HL-60 (cell line): Measurements from ENCODE around the gene NKD2.

ENCODE experiments used
- DNase-seq, 2 experiments: peaks; one replicate each; pipeline ENCODE4 v3.0.0-alpha.2; 2010 to 2020; ENCODE audit warnings: low read depth in 1 of 2, low spot score in 1 of 2
- H3K27ac ChIP-seq: fragments of 250-450 bp; sonication (Bioruptor Pico); replicated peaks from 2 replicates; pipeline ENCODE4 v1.5.1; 2020; ENCODE audit warnings: mild to moderate bottlenecking, moderate library complexity
- H3K27me3 ChIP-seq: fragments of 250-450 bp; sonication (Bioruptor Pico); 2 replicates; pipeline ENCODE4 v1.5.1; 2021; ENCODE audit warnings: mild to moderate bottlenecking, moderate library complexity; ENCODE audit not compliant: insufficient read depth, poor library complexity, severe bottlenecking
- H3K4me3 ChIP-seq: replicated peaks from 2 replicates; pipeline ENCODE4 v1.5.1; 2011; ENCODE audit warnings: mild to moderate bottlenecking, control low read depth, low read length; ENCODE audit not compliant: insufficient read depth
- GABPA ChIP-seq: IDR thresholded peaks from 2 replicates; pipeline ENCODE4 v1.6.1; 2012; ENCODE audit warnings: low read depth
- POLR2AphosphoS5 ChIP-seq: IDR thresholded peaks from 2 replicates; pipeline ENCODE4 v1.6.1; 2012; ENCODE audit warnings: low read depth
- SPI1 ChIP-seq: IDR thresholded peaks from 2 replicates; pipeline ENCODE4 v1.6.1; 2012; ENCODE audit warnings: low read depth, mild to moderate bottlenecking, borderline replicate concordance
- TF ChIP-seq, protein P1 (sequence below): IDR thresholded peaks from 2 replicates; pipeline ENCODE4 v1.6.1; 2012; ENCODE audit warnings: low read depth; ENCODE audit not compliant: insufficient replicate concordance
- TF ChIP-seq, protein P2 (sequence below): IDR thresholded peaks from one replicate; pipeline ENCODE4 v1.5.1; 2011; ENCODE audit warnings: low read length, control low read depth, inconsistent platforms; ENCODE audit not compliant: insufficient read depth

NKD2 gene

DNA sequence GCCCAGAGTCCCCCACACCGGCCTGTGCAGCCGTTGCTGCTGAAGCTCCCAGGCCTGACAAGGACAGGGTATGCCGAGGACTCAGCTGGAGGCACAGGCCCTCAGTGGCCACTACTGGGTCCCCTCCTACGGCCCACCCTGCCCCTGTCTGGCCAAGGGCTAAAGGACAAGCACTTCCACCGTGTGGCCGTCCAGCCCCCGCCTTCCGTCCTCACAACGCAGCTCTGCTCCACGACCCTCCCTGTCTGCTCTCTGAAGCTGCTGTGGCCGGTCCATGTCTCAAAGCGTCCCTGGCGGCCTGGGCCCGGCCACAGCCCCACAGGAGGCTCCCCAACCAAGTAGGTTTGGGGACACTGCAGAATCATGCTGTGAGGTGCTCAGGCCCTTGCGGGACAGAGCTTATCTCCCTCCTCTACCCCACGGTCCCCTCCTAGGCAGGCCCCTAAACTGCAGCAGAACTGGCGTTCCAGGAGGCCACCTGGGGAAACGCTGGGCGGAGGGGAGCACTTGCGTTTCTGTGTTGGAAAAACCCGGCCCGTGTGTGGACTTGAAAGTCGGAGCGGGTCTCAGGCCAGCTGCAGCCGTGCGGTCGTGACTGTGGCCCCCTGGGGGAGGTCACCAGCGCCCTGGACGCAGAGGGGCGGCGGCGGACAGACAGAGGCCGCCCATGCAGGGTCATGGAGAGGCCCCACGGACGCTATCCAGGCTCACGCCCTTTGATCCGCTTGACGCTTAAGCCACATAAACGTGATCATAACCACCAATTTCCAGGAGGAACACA lies 45.6 kb downstream of the NKD2 start:
- TF ChIP-seq, protein P1, sequence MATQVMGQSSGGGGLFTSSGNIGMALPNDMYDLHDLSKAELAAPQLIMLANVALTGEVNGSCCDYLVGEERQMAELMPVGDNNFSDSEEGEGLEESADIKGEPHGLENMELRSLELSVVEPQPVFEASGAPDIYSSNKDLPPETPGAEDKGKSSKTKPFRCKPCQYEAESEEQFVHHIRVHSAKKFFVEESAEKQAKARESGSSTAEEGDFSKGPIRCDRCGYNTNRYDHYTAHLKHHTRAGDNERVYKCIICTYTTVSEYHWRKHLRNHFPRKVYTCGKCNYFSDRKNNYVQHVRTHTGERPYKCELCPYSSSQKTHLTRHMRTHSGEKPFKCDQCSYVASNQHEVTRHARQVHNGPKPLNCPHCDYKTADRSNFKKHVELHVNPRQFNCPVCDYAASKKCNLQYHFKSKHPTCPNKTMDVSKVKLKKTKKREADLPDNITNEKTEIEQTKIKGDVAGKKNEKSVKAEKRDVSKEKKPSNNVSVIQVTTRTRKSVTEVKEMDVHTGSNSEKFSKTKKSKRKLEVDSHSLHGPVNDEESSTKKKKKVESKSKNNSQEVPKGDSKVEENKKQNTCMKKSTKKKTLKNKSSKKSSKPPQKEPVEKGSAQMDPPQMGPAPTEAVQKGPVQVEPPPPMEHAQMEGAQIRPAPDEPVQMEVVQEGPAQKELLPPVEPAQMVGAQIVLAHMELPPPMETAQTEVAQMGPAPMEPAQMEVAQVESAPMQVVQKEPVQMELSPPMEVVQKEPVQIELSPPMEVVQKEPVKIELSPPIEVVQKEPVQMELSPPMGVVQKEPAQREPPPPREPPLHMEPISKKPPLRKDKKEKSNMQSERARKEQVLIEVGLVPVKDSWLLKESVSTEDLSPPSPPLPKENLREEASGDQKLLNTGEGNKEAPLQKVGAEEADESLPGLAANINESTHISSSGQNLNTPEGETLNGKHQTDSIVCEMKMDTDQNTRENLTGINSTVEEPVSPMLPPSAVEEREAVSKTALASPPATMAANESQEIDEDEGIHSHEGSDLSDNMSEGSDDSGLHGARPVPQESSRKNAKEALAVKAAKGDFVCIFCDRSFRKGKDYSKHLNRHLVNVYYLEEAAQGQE = no peak
- no peak for TF ChIP-seq SPI1
- no peak for TF ChIP-seq POLR2AphosphoS5
- TF ChIP-seq, protein P2, sequence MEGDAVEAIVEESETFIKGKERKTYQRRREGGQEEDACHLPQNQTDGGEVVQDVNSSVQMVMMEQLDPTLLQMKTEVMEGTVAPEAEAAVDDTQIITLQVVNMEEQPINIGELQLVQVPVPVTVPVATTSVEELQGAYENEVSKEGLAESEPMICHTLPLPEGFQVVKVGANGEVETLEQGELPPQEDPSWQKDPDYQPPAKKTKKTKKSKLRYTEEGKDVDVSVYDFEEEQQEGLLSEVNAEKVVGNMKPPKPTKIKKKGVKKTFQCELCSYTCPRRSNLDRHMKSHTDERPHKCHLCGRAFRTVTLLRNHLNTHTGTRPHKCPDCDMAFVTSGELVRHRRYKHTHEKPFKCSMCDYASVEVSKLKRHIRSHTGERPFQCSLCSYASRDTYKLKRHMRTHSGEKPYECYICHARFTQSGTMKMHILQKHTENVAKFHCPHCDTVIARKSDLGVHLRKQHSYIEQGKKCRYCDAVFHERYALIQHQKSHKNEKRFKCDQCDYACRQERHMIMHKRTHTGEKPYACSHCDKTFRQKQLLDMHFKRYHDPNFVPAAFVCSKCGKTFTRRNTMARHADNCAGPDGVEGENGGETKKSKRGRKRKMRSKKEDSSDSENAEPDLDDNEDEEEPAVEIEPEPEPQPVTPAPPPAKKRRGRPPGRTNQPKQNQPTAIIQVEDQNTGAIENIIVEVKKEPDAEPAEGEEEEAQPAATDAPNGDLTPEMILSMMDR = no peak
- no peak for TF ChIP-seq GABPA
- Histone ChIP-seq H3K27me3 (no peaks in the 10 kb centered on the region), H3K27ac (no peak overlapping the region), H3K4me3 (no peak overlapping the region)
- no peak for DNase-seq

DNA sequence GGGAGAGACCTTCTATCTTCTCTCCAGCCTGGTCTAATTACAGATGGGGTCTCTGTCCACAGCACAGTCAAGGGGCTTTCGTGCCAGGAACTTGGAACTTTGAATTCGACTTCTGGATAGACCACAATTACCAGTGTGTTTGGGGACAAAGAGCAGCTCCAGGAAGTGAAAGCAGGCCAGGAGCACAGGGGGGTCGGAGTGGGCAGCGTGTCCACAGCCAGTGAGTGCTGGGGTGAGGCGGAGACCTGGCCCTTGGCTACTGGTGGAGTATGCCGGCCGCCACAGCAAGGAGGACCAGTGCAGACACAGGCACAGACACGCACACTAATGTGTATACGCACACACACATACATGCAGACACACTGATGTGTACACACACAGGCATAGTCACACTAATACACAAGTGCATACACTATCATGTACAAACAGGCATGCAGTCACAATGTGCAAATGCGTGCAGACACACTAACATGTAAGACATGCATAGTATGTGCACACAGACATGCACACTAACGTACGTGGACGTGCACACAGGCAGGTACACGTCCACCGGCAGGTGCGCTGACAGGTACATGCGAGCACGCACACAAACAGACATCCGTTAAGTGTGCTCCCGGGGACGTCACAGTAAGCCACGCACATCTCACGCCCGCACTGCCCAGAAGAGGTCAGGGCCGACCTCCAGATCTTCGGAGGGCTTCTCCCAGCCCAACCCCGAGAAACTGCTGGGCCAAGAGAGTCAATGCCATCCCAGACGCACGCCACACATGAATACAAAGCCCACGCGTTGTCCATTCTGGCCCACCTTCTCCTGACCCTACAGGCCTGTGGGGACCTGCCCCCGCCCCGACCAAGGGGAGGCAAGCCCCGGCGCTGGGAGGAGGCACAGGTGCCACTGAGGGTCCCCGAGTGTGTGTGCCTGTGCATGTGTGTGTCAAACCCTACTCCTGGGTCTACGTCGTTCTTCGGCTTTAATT lies 46.5 kb downstream of the NKD2 start:
- H3K27me3 ChIP-seq = no peaks in the 10 kb centered on the region
- H3K27ac ChIP-seq = no peak overlapping the region
- TF ChIP-seq POLR2AphosphoS5 (no peak), SPI1 (no peak), GABPA (no peak)
- TF ChIP-seq, protein P2 = no peak
- TF ChIP-seq, protein P1 = no peak
- no peak overlapping the region for H3K4me3 ChIP-seq
- DNase-seq = no peak

DNA sequence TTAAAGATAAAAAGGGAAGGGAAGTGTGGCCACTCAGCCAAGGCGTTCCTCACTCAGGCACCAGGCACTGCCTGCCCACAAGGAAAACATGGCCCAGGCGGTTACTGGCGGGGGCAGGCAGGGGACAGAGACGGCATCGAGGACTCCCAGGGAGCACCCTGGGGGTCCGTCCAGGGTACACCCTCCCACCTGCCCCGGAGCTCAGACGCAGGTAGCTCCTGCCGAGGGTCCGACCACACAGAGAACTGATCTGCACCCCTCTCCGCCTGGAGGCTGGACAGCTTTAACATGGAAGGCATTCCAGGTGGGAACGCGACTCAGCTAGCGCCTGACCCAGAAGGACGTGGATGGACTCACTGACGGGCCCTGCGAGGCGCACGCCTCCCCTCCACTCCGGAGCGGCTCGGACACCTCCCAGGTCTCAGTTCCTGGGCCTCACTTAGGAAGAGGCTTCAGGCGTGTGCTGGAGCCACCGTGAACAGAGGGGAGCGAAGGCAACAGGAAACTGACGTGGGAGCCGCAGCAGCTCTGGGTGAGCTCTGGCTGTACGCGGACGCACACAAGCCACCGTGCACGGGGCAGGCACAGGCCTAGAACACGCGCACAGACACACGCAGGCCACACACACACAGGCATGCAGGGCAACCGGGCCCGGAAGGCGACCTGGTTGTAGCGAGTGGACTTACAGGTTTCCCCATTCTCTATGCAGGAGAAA lies 47.5 kb downstream of the NKD2 start:
- Histone ChIP-seq H3K4me3 (no peak overlapping the region), H3K27ac (no peak overlapping the region), H3K27me3 (no peaks in the 10 kb centered on the region)
- DNase-seq = no peak
- TF ChIP-seq, protein P2 = no peak
- TF ChIP-seq, protein P1 = no peak
- TF ChIP-seq POLR2AphosphoS5 (no peak), SPI1 (no peak), GABPA (no peak)
